K562 (cell line): Measurements from ENCODE around the gene AUNIP. TPM values are rescaled to one million over a fixed set of nuclear protein-coding genes. Genes with fewer than 3 reads are reported as not detected.

Experiments
- ATF2 ChIP-seq: sonication (generic); formaldehyde crosslinking; IDR thresholded peaks from 2 replicates; pipeline ENCODE4 v1.8.1; 2022; ENCODE audit warnings: missing genetic modification reagents
- CBFA2T3 ChIP-seq: fragments of 450-650 bp; IDR thresholded peaks from 2 replicates; pipeline ENCODE4 v1.6.1; 2017
- CCAR2 ChIP-seq: fragments of 200-400 bp; formaldehyde crosslinking; IDR thresholded peaks from 2 replicates; pipeline ENCODE4 v1.6.1; 2017; ENCODE audit warnings: mild to moderate bottlenecking, low read depth, low read length
- CREM ChIP-seq: IDR thresholded peaks from 2 replicates; pipeline ENCODE4 v1.6.1; 2014; ENCODE audit warnings: antibody characterized with exemption, low read depth
- E2F1 ChIP-seq: sonication (generic); formaldehyde crosslinking; IDR thresholded peaks from 2 replicates; pipeline ENCODE4 v1.8.1; 2023; ENCODE audit warnings: mild to moderate bottlenecking, missing genetic modification reagents, moderate library complexity
- E2F4 ChIP-seq: sonication (generic); formaldehyde crosslinking; IDR thresholded peaks from 2 replicates; pipeline ENCODE4 v1.8.0; 2022; ENCODE audit warnings: mild to moderate bottlenecking, low read depth, missing genetic modification reagents
- IFI16 ChIP-seq: fragments of 250-450 bp; sonication (Bioruptor Pico); IDR thresholded peaks from 2 replicates; pipeline ENCODE4 v2.1.2; 2022; ENCODE audit warnings: mild to moderate bottlenecking, inconsistent platforms
- KDM1A ChIP-seq, 2 experiments: fragments of 450-650 bp; IDR thresholded peaks; 2 replicates each; pipeline ENCODE4 v1.6.1; 2016; ENCODE audit warnings: mild to moderate bottlenecking in 2 of 2
- NCOA4 ChIP-seq: fragments of 450-650 bp; IDR thresholded peaks from 2 replicates; pipeline ENCODE4 v1.6.1; 2018; ENCODE audit warnings: mild to moderate bottlenecking; ENCODE audit not compliant: partially characterized antibody
- PHF21A ChIP-seq: fragments of 450-650 bp; IDR thresholded peaks from 2 replicates; pipeline ENCODE4 v1.6.1; 2017; ENCODE audit warnings: low read depth, borderline replicate concordance
- RBFOX2 ChIP-seq: fragments of 200-400 bp; formaldehyde crosslinking; IDR thresholded peaks from 2 replicates; pipeline ENCODE4 v1.6.1; 2017; ENCODE audit warnings: low read depth, mild to moderate bottlenecking, low read length, moderate library complexity
- RBM17 ChIP-seq: fragments of 200-400 bp; formaldehyde crosslinking; IDR thresholded peaks from 2 replicates; pipeline ENCODE4 v1.6.1; 2017; ENCODE audit warnings: low read depth, mild to moderate bottlenecking, low read length, borderline replicate concordance
- SFPQ ChIP-seq: fragments of 200-400 bp; formaldehyde crosslinking; IDR thresholded peaks from 2 replicates; pipeline ENCODE4 v1.6.1; 2017; ENCODE audit warnings: mild to moderate bottlenecking, low read depth, low read length, moderate library complexity
- SP1 ChIP-seq: sonication (generic); formaldehyde crosslinking; IDR thresholded peaks from 2 replicates; pipeline ENCODE4 v1.8.1; 2022; ENCODE audit warnings: mild to moderate bottlenecking, missing genetic modification reagents
- ZNF23 ChIP-seq: fragments of 250-450 bp; sonication (Bioruptor Pico); IDR thresholded peaks from 2 replicates; pipeline ENCODE4 v1.4.0; 2020; ENCODE audit warnings: mild to moderate bottlenecking
- ZNF24 ChIP-seq: fragments of 450-650 bp; IDR thresholded peaks from 2 replicates; pipeline ENCODE4 v1.6.1; 2016
- polyA plus RNA-seq, 8 experiments: library from polyadenylated mRNA; depleted of rRNA in 4 of 8; stranded (reverse) in 5 of 8; unstranded in 3 of 8; fragments of >200 nt; fragmentation: Nextera tagmentation in 2 of 8; fragmentation: Illumina TruSeq in 1 of 8; extraction: Ambion mirVana in 2 of 8; extraction: Trizol in 1 of 8; gene quantifications; 2 replicates each; pipeline versions ENCODE4 v1.2.1 to v1.2.3, GENCODE V29; 2011 to 2014; ENCODE audit warnings: inconsistent platforms in 1 of 8, missing spikeins in 1 of 8
- total RNA-seq, 7 experiments: library from RNA; depleted of rRNA in 6 of 7; stranded (reverse); fragments of >200 nt in 6 of 7; fragmentation: Illumina TruSeq in 2 of 7; extraction: Trizol in 2 of 7; gene quantifications; 2 replicates each; pipeline versions ENCODE4 v1.2.1 to v1.2.3, GENCODE V29; 2011 to 2021; ENCODE audit warnings: low replicate concordance in 1 of 7

AUNIP gene
- total and polyA plus RNA-seq, 9 of the 15 experiments (the other 6 are each of a cell fraction or from before 2014, with no cell fraction given): 12.1 to 53.8 (median 47.1) TPM

DNA sequence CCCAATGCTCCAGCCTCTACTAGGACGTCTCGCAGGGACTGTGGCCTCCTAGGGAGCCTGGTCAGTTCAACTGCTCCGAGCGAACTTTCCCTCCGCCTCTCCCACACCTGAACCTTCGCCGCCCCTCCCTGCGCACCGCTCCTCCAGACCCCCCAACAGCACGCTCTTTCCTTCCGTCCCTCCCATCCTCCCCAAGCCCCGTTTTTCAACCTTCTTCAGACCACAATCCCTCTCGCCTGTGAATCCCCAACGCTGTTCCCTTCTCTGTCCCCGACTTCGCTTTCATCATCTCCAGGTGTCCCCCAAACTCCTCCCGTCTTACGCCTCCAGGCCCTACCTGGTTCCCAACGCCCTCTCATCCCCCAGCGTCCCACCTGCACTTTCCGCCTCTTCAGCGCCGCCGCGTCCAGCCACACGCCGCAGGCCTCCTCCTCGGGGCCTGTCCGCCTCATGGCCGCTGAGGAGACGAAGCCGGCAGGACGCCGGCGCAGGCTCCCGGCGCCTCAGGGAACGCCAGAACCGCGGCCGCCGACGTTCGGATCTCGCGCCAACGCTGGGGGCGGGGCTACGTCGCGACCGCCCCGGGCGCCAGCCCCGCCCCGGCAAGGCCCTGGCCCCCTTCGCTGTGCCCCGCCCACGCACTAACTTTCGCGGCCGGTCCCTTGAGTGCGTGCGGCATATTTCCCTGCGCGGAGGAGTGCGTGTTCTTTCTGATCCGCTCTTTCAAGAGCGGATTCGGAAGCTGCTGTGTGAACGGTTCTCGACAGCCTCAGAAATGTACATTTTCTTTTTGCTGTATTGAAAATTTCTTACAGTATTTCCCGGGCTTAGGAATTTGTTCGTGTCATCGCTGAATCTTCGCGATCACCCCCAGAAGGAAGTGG is at the start of gene AUNIP (continued):
- TF ChIP-seq SFPQ (no peak), RBFOX2 (peak; percentile 99), NCOA4 (peak; percentile 82), ZNF24 (no peak), IFI16 (CRISPR knock-in tag) (no peak), ZNF23 (CRISPR knock-in tag) (no peak), SP1 (CRISPR knock-in tag) (peak; percentile 86), E2F1 (peak; percentile 92), RBM17 (no peak), KDM1A (IDR thresholded peaks at IDR 0.05) (no peak), PHF21A (no peak), CCAR2 (no peak), E2F4 (CRISPR knock-in tag) (peak; percentile 96), CREM (peak; percentile 83), ATF2 (CRISPR knock-in tag) (no peak), CBFA2T3 (no peak)
